GM12878 (cell line): Measurements from ENCODE around the gene ODAD2. TPM values are rescaled to one million over a fixed set of nuclear protein-coding genes. Genes with fewer than 3 reads are reported as not detected.

Source experiments
- ATAC-seq: fragments of 200-7000 bp; cut with Tn5 transposase; 3 replicates; pipeline ENCODE4 v1.9.1; 2020; ENCODE audit warnings: mild to moderate bottlenecking, moderate library complexity
- BruUV-seq: library from RNA; stranded (reverse); fragments of 400-500 nt; replicated peaks from 2 replicates; lab custom pipeline; 2021; lab: Mats Ljungman, UMichigan
- CTCF ChIA-PET: fragments of 300-600 bp; sonication (Branson Sonifier 250); formaldehyde crosslinking; extraction: SDS; loops from one replicate; lab custom pipeline; 2021; ENCODE audit warnings: inconsistent platforms; lab: Yijun Ruan, JAX
- POLR2A ChIA-PET: fragments of 350-600 bp; formaldehyde crosslinking; extraction: SDS; loops from one replicate; lab custom pipeline; 2021; ENCODE audit warnings: inconsistent platforms; lab: Charles Lee
- RAD21 ChIA-PET: fragments of 300-600 bp; sonication (Branson Sonifier 250); formaldehyde crosslinking; loops from one replicate; lab custom pipeline; 2023; ENCODE audit warnings: antibody characterized with exemption; ENCODE audit not compliant: unreplicated experiment; lab: Charles Lee
- SMC1A ChIA-PET: fragments of 300-600 bp; sonication (Branson Sonifier 250); formaldehyde crosslinking; loops from one replicate; lab custom pipeline; 2023; ENCODE audit not compliant: unreplicated experiment, uncharacterized antibody; lab: Charles Lee
- DNase-seq: peaks from one replicate; pipeline ENCODE4 v3.0.0-alpha.2; 2011; ENCODE audit warnings: low read depth, low spot score
- FAIRE-seq: peaks from 3 replicates; lab custom pipeline; 2011; peaks lifted over from hg19 to GRCh38; lab: Jason Lieb, UNC
- H2AFZ ChIP-seq: 2 replicates; pipeline ENCODE4 v1.6.0; 2011; ENCODE audit warnings: low read depth, low read length, control low read depth; ENCODE audit not compliant: control insufficient read depth
- H3K27ac ChIP-seq: 2 replicates; pipeline ENCODE4 v1.5.1; 2011; ENCODE audit warnings: control low read depth; ENCODE audit not compliant: control insufficient read depth, insufficient read depth
- H3K27me3 ChIP-seq, 2 experiments: replicated peaks in 1 of 2; 2 replicates each; pipeline versions ENCODE4 v1.6.0 to v1.6.1; 2011; ENCODE audit warnings: low read length in 1 of 2; ENCODE audit not compliant: control insufficient read depth in 2 of 2, insufficient read depth in 2 of 2
- H3K36me3 ChIP-seq, 2 experiments: 2 replicates each; pipeline ENCODE4 v1.5.1; 2011; ENCODE audit warnings: low read length in 1 of 2; ENCODE audit not compliant: control insufficient read depth in 2 of 2, insufficient read depth in 2 of 2
- H3K4me1 ChIP-seq: 2 replicates; pipeline ENCODE4 v1.6.1; 2011; ENCODE audit warnings: mild to moderate bottlenecking, low read length, moderate library complexity, mixed read lengths; ENCODE audit not compliant: control insufficient read depth, insufficient read depth
- H3K4me2 ChIP-seq: 2 replicates; pipeline ENCODE4 v1.6.0; 2011; ENCODE audit warnings: control low read depth; ENCODE audit not compliant: control insufficient read depth, insufficient read depth
- H3K4me3 ChIP-seq: fragments of 200-600 bp; sonication (generic); 2 replicates; pipeline ENCODE4 v1.5.1; 2016
- H3K79me2 ChIP-seq: 2 replicates; pipeline ENCODE4 v1.6.0; 2011; ENCODE audit warnings: low read length; ENCODE audit not compliant: control insufficient read depth, insufficient read depth
- H3K9ac ChIP-seq: 2 replicates; pipeline ENCODE4 v1.8.0; 2011; ENCODE audit warnings: low read length, control low read depth, mixed read lengths; ENCODE audit not compliant: control insufficient read depth, insufficient read depth
- H3K9me3 ChIP-seq: replicated peaks from 3 replicates; pipeline ENCODE4 v1.5.1; 2011; ENCODE audit warnings: mild to moderate bottlenecking, low read length; ENCODE audit not compliant: control insufficient read depth, insufficient read depth
- H4K20me1 ChIP-seq: 2 replicates; pipeline ENCODE4 v1.6.0; 2011; ENCODE audit not compliant: control insufficient read depth, insufficient read depth
- MAX ChIP-seq: IDR thresholded peaks from 2 replicates; pipeline ENCODE4 v1.6.1; 2012; ENCODE audit warnings: low read depth, low read length, improper control_type of control experiment
- TCF3 ChIP-seq: IDR thresholded peaks from 2 replicates; pipeline ENCODE4 v1.6.1; 2012; ENCODE audit warnings: low read depth, mild to moderate bottlenecking, low read length, borderline replicate concordance; ENCODE audit not compliant: insufficient read depth
- WGBS: methylation state at CpG from one replicate; pipeline ENCODE4 v1.1.6; 2016; ENCODE audit warnings: low lambda C conversion rate; ENCODE audit not compliant: insufficient replicate concordance, insufficient coverage; ENCODE audit errors: missing lambda C conversion rate; 5-methylcytosine and 5-hydroxymethylcytosine counted together
- in situ Hi-C: fragments of 300-500 bp; cut with MboI; formaldehyde crosslinking; loops from 9 replicates; pipeline ENCODE4 v1.14.3; 2018; ENCODE audit warnings: mixed read lengths
- intact Hi-C: fragments of 100-400 bp; cut with micrococcal nuclease; formaldehyde crosslinking; loops from one replicate; pipeline ENCODE4 v1.14.2; 2022; ENCODE audit not compliant: unreplicated experiment
- polyA plus RNA-seq, 11 experiments: library from polyadenylated mRNA; depleted of rRNA in 4 of 11; unstranded in 6 of 11; stranded (reverse) in 5 of 11; fragments of >200 nt; fragmentation: Nextera tagmentation in 4 of 11; fragmentation: Illumina TruSeq in 1 of 11; extraction: Ambion mirVana in 4 of 11; extraction: Trizol in 1 of 11; gene quantifications; 1 replicate in 1 of 11; 2 replicates in 10 of 11; pipeline versions ENCODE4 v1.2.1 to v1.2.3, GENCODE V29; 2011 to 2016; ENCODE audit warnings: inconsistent platforms in 2 of 11, missing spikeins in 2 of 11, low read depth in 1 of 11
- total RNA-seq, 4 experiments: library from RNA; depleted of rRNA in 3 of 4; stranded (reverse); fragments of >200 nt in 3 of 4; fragmentation: Illumina TruSeq in 1 of 4; extraction: Trizol in 1 of 4; gene quantifications; 2 replicates each; pipeline versions ENCODE4 v1.2.1 to v1.2.3, GENCODE V29; 2013 to 2021
- TF ChIP-seq, protein P1 (sequence below): fragments of 450-650 bp; formaldehyde crosslinking; IDR thresholded peaks from 2 replicates; pipeline ENCODE4 v1.4.0; 2022; ENCODE audit warnings: mild to moderate bottlenecking, moderate library complexity

Gene ODAD2
- total and polyA plus RNA-seq, 10 of the 15 experiments (the other 5 are each of a cell fraction or from before 2014, with no cell fraction given) = not detected

DNA sequence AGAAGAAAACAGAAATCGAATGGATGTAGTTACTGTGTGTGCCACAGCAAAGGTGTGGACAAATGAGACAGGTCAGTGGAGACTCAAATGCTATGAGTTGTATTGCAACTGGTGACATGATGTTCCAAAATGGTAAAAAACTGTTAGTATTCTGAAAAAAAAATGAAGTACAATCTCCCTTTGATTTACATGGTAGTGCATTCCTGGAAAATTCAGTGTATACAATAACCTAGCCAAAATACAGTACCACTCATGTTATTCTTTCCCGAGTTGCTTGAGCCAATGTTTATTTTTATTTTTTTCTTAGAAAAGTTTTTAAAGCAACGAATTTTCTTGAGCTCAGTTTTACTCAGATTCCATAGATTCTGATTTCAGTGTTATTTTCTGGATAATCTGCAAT is 47.7 kb upstream of the ODAD2 start (continued):
- TF ChIP-seq, protein P1, sequence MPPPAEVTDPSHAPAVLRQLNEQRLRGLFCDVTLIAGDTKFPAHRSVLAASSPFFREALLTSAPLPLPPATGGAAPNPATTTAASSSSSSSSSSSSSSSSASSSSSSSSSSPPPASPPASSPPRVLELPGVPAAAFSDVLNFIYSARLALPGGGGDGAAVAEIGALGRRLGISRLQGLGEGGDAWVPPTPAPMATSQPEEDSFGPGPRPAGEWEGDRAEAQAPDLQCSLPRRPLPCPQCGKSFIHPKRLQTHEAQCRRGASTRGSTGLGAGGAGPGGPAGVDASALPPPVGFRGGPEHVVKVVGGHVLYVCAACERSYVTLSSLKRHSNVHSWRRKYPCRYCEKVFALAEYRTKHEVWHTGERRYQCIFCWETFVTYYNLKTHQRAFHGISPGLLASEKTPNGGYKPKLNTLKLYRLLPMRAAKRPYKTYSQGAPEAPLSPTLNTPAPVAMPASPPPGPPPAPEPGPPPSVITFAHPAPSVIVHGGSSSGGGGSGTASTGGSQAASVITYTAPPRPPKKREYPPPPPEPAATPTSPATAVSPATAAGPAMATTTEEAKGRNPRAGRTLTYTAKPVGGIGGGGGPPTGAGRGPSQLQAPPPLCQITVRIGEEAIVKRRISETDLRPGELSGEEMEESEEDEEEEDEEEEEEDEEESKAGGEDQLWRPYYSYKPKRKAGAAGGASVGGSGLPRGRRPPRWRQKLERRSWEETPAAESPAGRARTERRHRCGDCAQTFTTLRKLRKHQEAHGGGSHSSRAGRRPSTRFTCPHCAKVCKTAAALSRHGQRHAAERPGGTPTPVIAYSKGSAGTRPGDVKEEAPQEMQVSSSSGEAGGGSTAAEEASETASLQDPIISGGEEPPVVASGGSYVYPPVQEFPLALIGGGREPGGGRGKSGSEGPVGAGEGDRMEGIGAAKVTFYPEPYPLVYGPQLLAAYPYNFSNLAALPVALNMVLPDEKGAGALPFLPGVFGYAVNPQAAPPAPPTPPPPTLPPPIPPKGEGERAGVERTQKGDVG (CRISPR knock-in tag) = no peak

DNA sequence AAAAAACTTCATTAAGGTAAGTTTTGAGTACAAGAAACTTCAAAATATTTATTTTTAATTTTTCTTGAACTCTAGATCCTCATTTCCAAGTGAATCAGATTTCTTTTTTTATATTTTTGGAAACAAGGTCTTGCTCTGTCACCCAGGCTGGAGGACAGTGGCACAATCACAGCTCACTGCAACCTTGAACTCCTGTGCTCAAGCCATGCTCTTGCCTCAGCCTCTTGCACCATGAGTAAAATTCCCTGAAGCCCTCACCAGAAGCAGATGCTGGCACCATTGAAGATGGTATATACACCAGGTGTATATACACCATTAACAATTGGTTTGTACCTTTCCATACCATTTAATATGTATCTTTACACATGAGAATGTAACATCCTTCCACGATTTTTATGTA is 45.1 kb upstream of the ODAD2 start:
- Histone ChIP-seq H3K9me3 (no peaks in the 10 kb centered on the region), H3K27me3 (no peaks in the 10 kb centered on the region), H3K9ac (no peak overlapping the region), H3K4me2 (no peak overlapping the region), H3K79me2 (no peaks in the 10 kb centered on the region), H4K20me1 (no peaks in the 10 kb centered on the region), H3K36me3 (no peaks in the 10 kb centered on the region), H3K4me3 (no peak overlapping the region), H3K27ac (no peak overlapping the region), H2AFZ (no peak overlapping the region), H3K4me1 (no peaks in the 10 kb centered on the region)
- CTCF ChIA-PET = interaction anchor here (0.7 kb wide), 1 partner anchor 1085 kb away, joined by 4 read pairs; no protein-coding TSS in a partner anchor
- no peak for ATAC-seq
- POLR2A ChIA-PET = no interaction called here
- 0% methylated on average over 1 of the region's 1 CpG for WGBS
- no peak for FAIRE-seq
- intact Hi-C loops = no loop called here
- in situ Hi-C loops = no loop called here
- TF ChIP-seq, protein P1 (CRISPR knock-in tag) = no peak
- no peak for TF ChIP-seq TCF3
- no peak for TF ChIP-seq MAX
- DNase-seq = no peak
- no TSS peak for BruUV-seq
- RAD21 ChIA-PET = no interaction called here
- SMC1A ChIA-PET = interaction anchor here (0.7 kb wide), 1 partner anchor 9 kb away, joined by 3 read pairs; no protein-coding TSS in a partner anchor
